ENCODE results near the gene ALKBH4.

ALKBH4 gene

DNA sequence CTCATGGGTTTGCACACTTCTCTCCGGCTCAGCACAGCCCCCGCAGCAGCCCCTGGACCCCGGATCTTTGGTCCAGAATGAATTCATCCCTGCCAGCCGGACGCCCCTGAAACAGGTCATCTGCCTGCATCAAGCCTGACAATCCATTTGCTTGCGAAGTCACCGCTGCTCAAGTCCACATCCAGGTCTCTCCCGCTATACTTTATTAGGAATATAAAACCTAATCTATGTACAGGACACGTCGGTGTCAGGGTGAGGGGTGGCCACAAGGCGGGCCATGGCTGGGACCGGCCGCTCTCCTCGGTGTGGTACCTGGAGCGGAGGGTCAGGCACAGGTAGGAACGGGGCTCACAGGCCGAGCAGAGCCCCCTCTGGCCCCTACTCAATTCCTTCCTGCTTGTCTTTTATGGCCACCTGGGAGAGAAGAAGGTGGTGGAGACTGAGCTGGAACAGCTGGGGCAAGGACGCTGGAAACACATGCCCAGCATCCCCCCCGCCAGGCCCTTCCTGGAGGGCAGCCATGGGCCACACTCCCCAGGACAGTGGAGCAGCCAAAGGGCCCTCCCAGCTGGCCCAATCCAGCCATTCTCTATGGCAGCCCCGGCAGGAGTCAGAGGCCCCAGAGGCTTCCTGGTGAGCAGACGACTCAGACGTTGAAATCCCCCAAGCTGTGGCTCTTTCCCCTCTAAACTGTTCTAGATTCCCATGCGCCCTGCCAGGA, 8.8 kb upstream of the ALKBH4 start:
- no peaks in the 10 kb centered on the region for H3K9me3 ChIP-seq
- no peak overlapping the region for H3K4me3 ChIP-seq
- no peak overlapping the region for H3K27ac ChIP-seq
- DNase-seq: peak; percentile 18 to 59
- no peaks in the 10 kb centered on the region for H3K27me3 ChIP-seq
- peaks cover 0 to 12% (median 0%) of the 10 kb centered on the region in 4 donors for H3K4me1 ChIP-seq
- peaks cover 5 to 64% (median 23%) of the 10 kb centered on the region in 3 donors for H3K36me3 ChIP-seq
- TF ChIP-seq, protein P1, sequence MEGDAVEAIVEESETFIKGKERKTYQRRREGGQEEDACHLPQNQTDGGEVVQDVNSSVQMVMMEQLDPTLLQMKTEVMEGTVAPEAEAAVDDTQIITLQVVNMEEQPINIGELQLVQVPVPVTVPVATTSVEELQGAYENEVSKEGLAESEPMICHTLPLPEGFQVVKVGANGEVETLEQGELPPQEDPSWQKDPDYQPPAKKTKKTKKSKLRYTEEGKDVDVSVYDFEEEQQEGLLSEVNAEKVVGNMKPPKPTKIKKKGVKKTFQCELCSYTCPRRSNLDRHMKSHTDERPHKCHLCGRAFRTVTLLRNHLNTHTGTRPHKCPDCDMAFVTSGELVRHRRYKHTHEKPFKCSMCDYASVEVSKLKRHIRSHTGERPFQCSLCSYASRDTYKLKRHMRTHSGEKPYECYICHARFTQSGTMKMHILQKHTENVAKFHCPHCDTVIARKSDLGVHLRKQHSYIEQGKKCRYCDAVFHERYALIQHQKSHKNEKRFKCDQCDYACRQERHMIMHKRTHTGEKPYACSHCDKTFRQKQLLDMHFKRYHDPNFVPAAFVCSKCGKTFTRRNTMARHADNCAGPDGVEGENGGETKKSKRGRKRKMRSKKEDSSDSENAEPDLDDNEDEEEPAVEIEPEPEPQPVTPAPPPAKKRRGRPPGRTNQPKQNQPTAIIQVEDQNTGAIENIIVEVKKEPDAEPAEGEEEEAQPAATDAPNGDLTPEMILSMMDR (IDR thresholded peaks at IDR 0.05): no peak
- intact Hi-C loops (cut with DNase I; ENCODE audit: low total_unique reads): no loop called here

DNA sequence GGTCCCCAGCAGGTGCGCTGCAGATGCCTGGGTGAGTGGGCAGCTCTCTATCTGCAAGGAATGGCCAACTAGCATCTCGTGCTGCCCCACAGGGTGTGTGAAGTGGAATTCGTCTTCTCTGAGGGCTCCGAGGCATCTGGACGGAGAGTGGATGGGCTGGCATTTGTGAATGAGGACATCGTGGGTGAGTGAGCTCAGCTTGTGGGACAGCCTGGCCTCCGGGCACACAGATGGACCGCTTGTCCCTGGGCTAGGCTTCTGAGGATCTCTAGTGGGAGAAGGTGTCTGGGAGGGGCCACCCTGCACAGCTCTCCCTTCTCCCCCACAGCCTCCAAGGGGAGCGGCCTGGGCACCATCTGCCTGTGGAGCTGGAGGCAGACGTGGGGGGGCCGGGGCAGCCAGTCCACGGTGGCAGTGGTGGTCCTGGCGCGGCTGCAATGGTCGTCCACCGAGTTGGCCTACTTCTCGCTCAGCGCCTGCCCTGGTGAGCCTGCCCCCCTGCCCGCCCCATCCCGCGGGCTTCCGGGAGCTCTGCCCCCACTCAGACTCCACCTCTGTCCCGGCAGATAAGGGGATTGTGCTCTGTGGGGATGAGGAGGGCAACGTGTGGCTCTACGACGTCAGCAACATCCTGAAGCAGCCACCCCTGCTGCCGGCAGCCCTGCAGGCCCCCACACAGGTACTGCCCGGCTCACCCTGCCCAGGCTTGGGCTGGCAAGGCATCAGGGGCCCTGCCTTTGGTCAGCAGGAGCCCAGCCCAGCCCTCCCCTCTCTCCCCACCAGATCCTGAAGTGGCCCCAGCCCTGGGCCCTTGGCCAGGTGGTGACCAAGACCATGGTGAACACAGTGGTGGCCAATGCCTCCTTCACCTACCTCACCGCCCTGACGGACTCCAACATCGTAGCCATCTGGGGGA, 7.7 kb upstream of the ALKBH4 start:
- H3K4me1 ChIP-seq: peaks cover 0 to 12% (median 0%) of the 10 kb centered on the region in 4 donors
- TF ChIP-seq, protein P1 (IDR thresholded peaks at IDR 0.05): no peak
- H3K9me3 ChIP-seq: no peaks in the 10 kb centered on the region
- H3K36me3 ChIP-seq: peaks cover 5 to 72% (median 26%) of the 10 kb centered on the region in 3 donors
- DNase-seq: peak; percentile 9 to 57
- H3K4me3 ChIP-seq: no peak overlapping the region
- intact Hi-C loops (cut with DNase I; ENCODE audit: low total_unique reads): no loop called here
- no peak overlapping the region for H3K27ac ChIP-seq
- H3K27me3 ChIP-seq: no peaks in the 10 kb centered on the region

DNA sequence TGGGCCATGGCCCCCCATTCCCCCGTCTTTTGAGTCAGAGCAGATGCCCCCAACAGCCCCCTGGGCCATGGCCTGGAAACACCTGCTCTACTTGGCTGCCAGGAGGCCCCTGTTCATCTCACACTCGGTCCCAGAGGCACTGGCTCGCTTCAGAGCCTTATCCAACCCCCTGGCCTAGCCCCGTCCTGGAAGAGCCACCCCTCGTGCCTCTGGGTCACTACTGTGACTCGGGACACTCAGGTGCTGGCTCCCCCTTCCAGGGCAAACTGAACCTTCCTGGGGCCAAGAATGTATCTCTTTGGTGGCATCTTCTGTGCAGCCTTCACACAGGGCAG, 7.1 kb upstream of the ALKBH4 start:
- Histone ChIP-seq H3K36me3 (peaks cover 5 to 72% (median 26%) of the 10 kb centered on the region in 3 donors), H3K4me1 (peaks cover 0 to 14% (median 0%) of the 10 kb centered on the region in 4 donors), H3K27me3 (no peaks in the 10 kb centered on the region), H3K27ac (no peak overlapping the region), H3K9me3 (no peaks in the 10 kb centered on the region), H3K4me3 (no peak overlapping the region)
- intact Hi-C loops (cut with DNase I; ENCODE audit: low total_unique reads): no loop called here
- DNase-seq: no peak
- TF ChIP-seq, protein P1 (IDR thresholded peaks at IDR 0.05): no peak

DNA sequence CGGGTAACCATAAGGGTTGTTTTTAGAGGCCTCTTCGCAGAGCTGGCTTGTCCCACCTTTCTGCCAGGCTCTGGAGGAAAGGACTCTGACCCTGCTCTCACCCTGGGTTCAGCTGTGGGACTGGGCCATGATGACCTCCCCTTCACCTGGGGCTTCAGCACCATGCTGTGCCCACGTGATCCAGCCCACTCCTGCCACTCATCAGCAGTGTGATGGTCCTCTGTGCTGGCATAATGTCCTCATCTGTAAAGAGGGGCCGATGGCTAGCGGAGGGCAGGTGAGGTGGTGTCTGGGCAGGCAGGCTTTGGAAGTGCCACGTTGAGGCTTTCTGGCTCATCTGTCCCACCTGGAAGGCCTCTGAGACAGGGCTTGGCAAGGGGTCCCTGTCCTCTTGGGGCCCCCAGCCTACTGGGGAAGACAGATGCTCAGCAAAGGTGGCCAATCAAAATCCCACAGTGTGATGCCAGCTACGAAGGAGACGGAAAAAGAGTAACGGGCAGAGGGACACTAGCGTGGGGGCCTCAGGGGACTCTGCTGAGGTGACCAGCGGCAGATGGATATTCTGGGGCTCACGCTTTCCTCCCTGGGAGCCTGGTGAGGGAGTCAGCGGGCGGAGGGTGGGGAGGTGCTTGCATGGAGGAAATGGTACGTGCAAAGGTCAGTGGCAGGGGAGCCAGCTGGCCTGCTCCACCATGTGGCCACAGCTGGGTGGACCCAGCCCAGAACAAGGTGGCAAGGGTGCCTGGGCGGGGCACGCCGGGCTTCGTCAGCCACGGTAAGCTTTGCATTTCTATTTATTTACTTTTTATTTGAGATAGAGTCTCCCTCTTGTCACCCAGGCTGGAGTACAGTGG, 5.5 kb upstream of the ALKBH4 start:
- H3K4me1 ChIP-seq: peaks cover 0 to 23% (median 10%) of the 10 kb centered on the region in 4 donors
- TF ChIP-seq, protein P1 (IDR thresholded peaks at IDR 0.05): no peak
- no peaks in the 10 kb centered on the region for H3K9me3 ChIP-seq
- H3K36me3 ChIP-seq: peaks cover 5 to 67% (median 26%) of the 10 kb centered on the region in 3 donors
- no peaks in the 10 kb centered on the region for H3K27me3 ChIP-seq
- H3K4me3 ChIP-seq: no peak overlapping the region
- intact Hi-C loops (cut with DNase I; ENCODE audit: low total_unique reads): no loop called here
- no peak overlapping the region for H3K27ac ChIP-seq
- DNase-seq: peak in 1 of 2 donors; percentile 61

DNA sequence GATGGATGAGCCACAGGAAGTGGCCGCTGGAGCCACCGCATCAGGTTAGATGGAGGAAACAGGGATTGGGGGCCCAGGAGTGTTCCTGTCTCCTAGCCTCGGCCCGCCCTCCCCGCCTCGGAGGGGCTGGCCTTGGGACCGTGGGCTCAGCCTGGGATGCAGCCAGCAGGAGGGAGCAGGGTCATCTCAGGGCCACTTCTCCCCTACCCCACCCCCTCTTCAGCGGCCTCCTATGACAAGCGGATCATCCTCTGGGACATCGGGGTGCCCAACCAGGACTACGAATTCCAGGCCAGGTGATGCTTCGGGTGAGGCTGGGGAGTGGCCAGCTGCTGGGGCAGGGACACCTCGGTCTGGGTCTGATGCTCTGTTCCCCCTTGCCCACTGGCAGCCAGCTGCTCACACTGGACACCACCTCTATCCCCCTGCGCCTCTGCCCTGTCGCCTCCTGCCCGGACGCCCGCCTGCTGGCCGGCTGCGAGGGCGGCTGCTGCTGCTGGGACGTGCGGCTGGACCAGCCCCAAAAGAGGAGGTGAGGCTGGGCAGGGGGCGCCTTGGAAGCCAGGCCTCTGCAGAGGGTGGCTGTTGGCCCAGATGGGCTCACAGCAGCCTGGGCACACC, 4.8 kb upstream of the ALKBH4 start:
- intact Hi-C loops (cut with DNase I; ENCODE audit: low total_unique reads): no loop called here
- peak in 1 of 2 donors; percentile 55 for DNase-seq
- peaks cover 5 to 64% (median 26%) of the 10 kb centered on the region in 3 donors for H3K36me3 ChIP-seq
- TF ChIP-seq, protein P1 (IDR thresholded peaks at IDR 0.05): no peak
- H3K4me1 ChIP-seq: peaks cover 0 to 18% (median 10%) of the 10 kb centered on the region in 4 donors
- no peaks in the 10 kb centered on the region for H3K27me3 ChIP-seq
- H3K9me3 ChIP-seq: no peaks in the 10 kb centered on the region
- H3K27ac ChIP-seq: no peak overlapping the region
- no peak overlapping the region for H3K4me3 ChIP-seq
